ENCODE results near the gene EFNB2.

- TF ChIP-seq CTCF (IDR thresholded peaks at IDR 0.05), result no peak
- TF ChIP-seq POLR2A (IDR thresholded peaks at IDR 0.05), result no peak
Observed at GRCh38 chr13:106517109-106517847, 18.2 kb downstream of the EFNB2 start.
